ENCODE results near the gene PTPRT.

The PTPRT gene

GRCh38 chr20:42697962-42698361 is 491.7 kb downstream of the PTPRT start:
- no peak for DNase-seq

- no peak for DNase-seq
Observed at GRCh38 chr20:42690842-42691437, 498.8 kb downstream of the PTPRT start.

- DNase-seq: peak; percentile 47
Observed at GRCh38 chr20:42688576-42688975, 501.1 kb downstream of the PTPRT start.

GRCh38 chr20:42686057-42686456 is 503.6 kb downstream of the PTPRT start:
- DNase-seq: no peak

- DNase-seq: no peak
Observed at GRCh38 chr20:42678895-42679294, 510.8 kb downstream of the PTPRT start.

GRCh38 chr20:42656130-42656529 is 533.6 kb downstream of the PTPRT start:
- DNase-seq: no peak

GRCh38 chr20:42652266-42652665 is 537.4 kb downstream of the PTPRT start:
- DNase-seq: no peak

- no peak for DNase-seq
Observed at GRCh38 chr20:42650191-42650746, 539.4 kb downstream of the PTPRT start.

- DNase-seq: no peak
Observed at GRCh38 chr20:42649748-42650147, 540.0 kb downstream of the PTPRT start.

- no peak for DNase-seq
Observed at GRCh38 chr20:42646250-42646649, 543.5 kb downstream of the PTPRT start.

- no peak for DNase-seq
Observed at GRCh38 chr20:42641886-42642285, 547.8 kb downstream of the PTPRT start.

GRCh38 chr20:42639140-42639539 is 550.6 kb downstream of the PTPRT start:
- DNase-seq: no peak

- no peak for DNase-seq
Observed at GRCh38 chr20:42635699-42636411, 553.9 kb downstream of the PTPRT start.

GRCh38 chr20:42634156-42634555 is 555.5 kb downstream of the PTPRT start:
- no peak for DNase-seq

GRCh38 chr20:42628683-42629082 is 561.0 kb downstream of the PTPRT start:
- DNase-seq: no peak

- no peak for DNase-seq
Observed at GRCh38 chr20:42613076-42613475, 576.6 kb downstream of the PTPRT start.

GRCh38 chr20:42611889-42612837 is 577.5 kb downstream of the PTPRT start:
- DNase-seq: no peak

- no peak for DNase-seq
Observed at GRCh38 chr20:42611423-42611822, 578.3 kb downstream of the PTPRT start.

GRCh38 chr20:42610070-42610469 is 579.6 kb downstream of the PTPRT start:
- no peak for DNase-seq

GRCh38 chr20:42609618-42610017 is 580.1 kb downstream of the PTPRT start:
- no peak for DNase-seq

- DNase-seq: no peak
Observed at GRCh38 chr20:42604998-42605956, 584.4 kb downstream of the PTPRT start.

GRCh38 chr20:42603655-42604054 is 586.1 kb downstream of the PTPRT start:
- DNase-seq: no peak
